DND-41 (cell line): Measurements from ENCODE around the gene SYDE2.
"Not testable (repeated sequence)": the region's sequence is repeated elsewhere in the genome, so short reads cannot be mapped to it uniquely, and the experiment has no call there.

Experiments used
- ATAC-seq: fragments of 200-7000 bp; cut with Tn5 transposase; 3 replicates; pipeline ENCODE4 v1.9.1; 2021; ENCODE audit warnings: low read depth; ENCODE audit not compliant: insufficient read depth
- DNase-seq: peaks from one replicate; pipeline ENCODE4 v3.0.0-alpha.2; 2020
- H2AFZ ChIP-seq: 2 replicates; pipeline ENCODE4 v1.6.0; 2012; ENCODE audit warnings: low read depth, low read length
- H3K27ac ChIP-seq: 2 replicates; pipeline ENCODE4 v1.5.1; 2012; ENCODE audit warnings: low read length, inconsistent platforms
- H3K27me3 ChIP-seq: fragments of 200-600 bp; sonication (generic); 2 replicates; pipeline ENCODE4 v1.6.0; 2012; ENCODE audit warnings: low read length, mild to moderate bottlenecking, inconsistent platforms; ENCODE audit not compliant: insufficient read depth, poor library complexity
- H3K36me3 ChIP-seq: 2 replicates; pipeline ENCODE4 v1.5.1; 2012; ENCODE audit warnings: low read length, inconsistent platforms; ENCODE audit not compliant: insufficient read depth
- H3K4me1 ChIP-seq: 2 replicates; pipeline ENCODE4 v1.5.1; 2012; ENCODE audit warnings: mild to moderate bottlenecking, low read length; ENCODE audit not compliant: insufficient read depth
- H3K4me2 ChIP-seq: 2 replicates; pipeline ENCODE4 v1.6.0; 2012; ENCODE audit warnings: mild to moderate bottlenecking, moderate library complexity, low read length, inconsistent platforms; ENCODE audit not compliant: insufficient read depth
- H3K4me3 ChIP-seq, 2 experiments: fragments of 200-600 bp in 1 of 2; shearing (Covaris generic) in 1 of 2; 2 replicates each; pipeline ENCODE4 v1.5.1; 2012 to 2016; ENCODE audit warnings: inconsistent platforms in 2 of 2, low read length in 2 of 2, mild to moderate bottlenecking in 2 of 2, low read depth in 1 of 2, moderate library complexity in 1 of 2
- H3K79me2 ChIP-seq: 2 replicates; pipeline ENCODE4 v1.6.0; 2012; ENCODE audit warnings: low read length, inconsistent platforms; ENCODE audit not compliant: insufficient read depth
- H3K9ac ChIP-seq: 2 replicates; pipeline ENCODE4 v1.6.0; 2012; ENCODE audit warnings: low read depth, mild to moderate bottlenecking, inconsistent platforms, low read length, moderate library complexity
- H3K9me3 ChIP-seq: 2 replicates; pipeline ENCODE4 v1.5.1; 2012; ENCODE audit warnings: low read length, moderate library complexity, mild to moderate bottlenecking, inconsistent platforms; ENCODE audit not compliant: insufficient read depth, severe bottlenecking
- H4K20me1 ChIP-seq: 2 replicates; pipeline ENCODE4 v1.6.0; 2012; ENCODE audit warnings: low read length; ENCODE audit not compliant: insufficient read depth
- EZH2 ChIP-seq: IDR thresholded peaks from 3 replicates; pipeline ENCODE4 v1.6.1; 2012; ENCODE audit warnings: borderline replicate concordance, low read depth, mild to moderate bottlenecking, moderate library complexity, low read length, inconsistent platforms; ENCODE audit not compliant: severe bottlenecking
- TF ChIP-seq, protein P1 (sequence below): IDR thresholded peaks from 2 replicates; pipeline ENCODE4 v1.5.1; 2012; ENCODE audit warnings: borderline replicate concordance, low read length, moderate library complexity, mild to moderate bottlenecking; ENCODE audit not compliant: poor library complexity, severe bottlenecking; ENCODE audit errors: extremely low read depth

Gene SYDE2

DNA sequence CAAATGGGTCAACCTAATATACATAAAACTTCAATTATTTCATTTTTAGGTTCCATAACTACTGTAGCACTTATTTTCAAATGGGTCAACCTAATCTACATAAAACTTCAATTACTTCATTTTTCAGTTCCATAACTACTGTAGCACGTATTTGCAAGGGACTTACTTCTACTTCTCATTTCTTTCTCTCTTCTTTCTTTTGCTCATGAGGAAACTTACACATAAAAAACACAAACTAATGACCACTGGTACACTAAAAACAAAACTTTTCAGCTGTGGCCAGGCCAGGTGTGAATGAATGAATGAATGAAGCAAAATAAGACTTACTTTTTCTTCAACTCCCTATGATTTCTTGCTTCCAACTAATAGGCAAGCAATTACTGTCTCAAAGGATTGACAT lies 11.7 kb downstream of the SYDE2 start:
- ATAC-seq, result no peak
- Histone ChIP-seq H3K79me2 (no peaks in the 10 kb centered on the region), H3K9ac (no peak overlapping the region), H4K20me1 (no peaks in the 10 kb centered on the region), H3K9me3 (no peaks in the 10 kb centered on the region), H3K4me3 (no peak overlapping the region), H3K36me3 (no peaks in the 10 kb centered on the region), H2AFZ (no peak overlapping the region), H3K4me2 (no peak overlapping the region), H3K4me1 (no peaks in the 10 kb centered on the region), H3K27ac (no peak overlapping the region), H3K27me3 (no peaks in the 10 kb centered on the region)
- TF ChIP-seq, protein P1, sequence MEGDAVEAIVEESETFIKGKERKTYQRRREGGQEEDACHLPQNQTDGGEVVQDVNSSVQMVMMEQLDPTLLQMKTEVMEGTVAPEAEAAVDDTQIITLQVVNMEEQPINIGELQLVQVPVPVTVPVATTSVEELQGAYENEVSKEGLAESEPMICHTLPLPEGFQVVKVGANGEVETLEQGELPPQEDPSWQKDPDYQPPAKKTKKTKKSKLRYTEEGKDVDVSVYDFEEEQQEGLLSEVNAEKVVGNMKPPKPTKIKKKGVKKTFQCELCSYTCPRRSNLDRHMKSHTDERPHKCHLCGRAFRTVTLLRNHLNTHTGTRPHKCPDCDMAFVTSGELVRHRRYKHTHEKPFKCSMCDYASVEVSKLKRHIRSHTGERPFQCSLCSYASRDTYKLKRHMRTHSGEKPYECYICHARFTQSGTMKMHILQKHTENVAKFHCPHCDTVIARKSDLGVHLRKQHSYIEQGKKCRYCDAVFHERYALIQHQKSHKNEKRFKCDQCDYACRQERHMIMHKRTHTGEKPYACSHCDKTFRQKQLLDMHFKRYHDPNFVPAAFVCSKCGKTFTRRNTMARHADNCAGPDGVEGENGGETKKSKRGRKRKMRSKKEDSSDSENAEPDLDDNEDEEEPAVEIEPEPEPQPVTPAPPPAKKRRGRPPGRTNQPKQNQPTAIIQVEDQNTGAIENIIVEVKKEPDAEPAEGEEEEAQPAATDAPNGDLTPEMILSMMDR, result no peak
- TF ChIP-seq EZH2, result no peak
- no peak for DNase-seq

DNA sequence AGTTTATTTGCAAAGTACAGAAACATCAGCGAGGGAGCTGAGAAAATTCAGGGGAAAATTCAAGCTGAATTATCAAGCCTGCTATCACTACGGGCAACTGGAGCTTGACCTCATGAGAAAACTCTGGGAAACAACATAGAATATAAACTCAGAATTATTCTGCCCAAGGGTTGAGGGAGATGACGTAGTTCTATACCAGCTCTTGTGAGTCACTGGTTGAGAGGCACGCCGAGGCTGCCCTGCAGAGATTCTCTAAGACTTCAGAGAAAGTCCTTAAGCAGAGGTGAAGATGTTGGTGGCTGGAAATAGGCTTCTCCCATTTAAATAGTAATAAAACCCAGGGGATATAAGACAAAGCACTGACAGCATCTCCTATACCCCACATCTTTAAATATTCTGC lies 12.3 kb downstream of the SYDE2 start:
- ATAC-seq, result no peak

DNA sequence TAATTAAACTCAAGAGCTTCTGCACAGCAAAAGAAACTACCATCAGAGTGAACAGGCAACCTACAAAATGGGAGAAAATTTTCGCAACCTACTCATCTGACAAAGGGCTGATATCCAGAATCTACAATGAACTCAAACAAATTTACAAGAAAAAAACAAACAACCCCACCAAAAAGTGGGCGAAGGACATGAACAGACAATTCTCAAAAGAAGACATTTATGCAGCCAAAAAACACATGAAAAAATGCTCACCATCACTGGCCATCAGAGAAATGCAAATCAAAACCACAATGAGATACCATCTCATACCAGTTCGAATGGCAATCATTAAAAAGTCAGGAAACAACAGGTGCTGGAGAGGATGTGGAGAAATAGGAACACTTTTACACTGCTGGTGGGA lies 13.8 kb downstream of the SYDE2 start:
- not testable (repeated sequence) for H2AFZ ChIP-seq, H3K79me2 ChIP-seq, ATAC-seq

More for the DNA sequence above, 12.3 kb downstream of the SYDE2 start:
- H3K79me2 ChIP-seq, result no peaks in the 10 kb centered on the region
- H3K36me3 ChIP-seq, result no peaks in the 10 kb centered on the region
- no peak overlapping the region for H3K9ac ChIP-seq
- TF ChIP-seq EZH2, result no peak
- TF ChIP-seq, protein P1, result no peak
- H3K4me3 ChIP-seq, result no peak overlapping the region
- H3K9me3 ChIP-seq, result no peaks in the 10 kb centered on the region
- H2AFZ ChIP-seq, result no peak overlapping the region
- H3K4me2 ChIP-seq, result no peak overlapping the region
- no peak for DNase-seq
- no peaks in the 10 kb centered on the region for H4K20me1 ChIP-seq
- no peak overlapping the region for H3K27ac ChIP-seq
- H3K27me3 ChIP-seq, result no peaks in the 10 kb centered on the region
- no peaks in the 10 kb centered on the region for H3K4me1 ChIP-seq

DNA sequence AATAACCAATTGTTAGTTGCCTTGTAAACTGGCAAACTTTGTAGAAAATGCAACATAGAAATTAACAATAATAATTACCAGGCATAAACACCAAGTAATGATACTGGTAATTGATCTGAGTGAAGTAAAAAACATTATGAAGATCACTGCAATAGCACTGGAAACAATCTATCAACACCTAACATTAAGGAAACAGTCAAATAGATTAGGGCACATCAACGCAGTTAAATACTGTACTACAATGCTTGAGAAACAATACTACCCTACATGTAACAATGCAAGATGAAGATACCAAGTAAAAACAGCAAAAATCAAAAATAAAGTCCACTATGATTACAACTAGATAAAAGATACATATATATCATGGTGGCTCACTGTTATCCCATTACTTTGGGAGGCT lies 16.6 kb downstream of the SYDE2 start:
- H4K20me1 ChIP-seq, result no peaks in the 10 kb centered on the region
- H3K4me1 ChIP-seq, result peaks cover 11% of the 10 kb centered on the region
- no peaks in the 10 kb centered on the region for H3K79me2 ChIP-seq
- no peak for ATAC-seq
- H3K4me2 ChIP-seq, result no peak overlapping the region
- no peak overlapping the region for H3K4me3 ChIP-seq
- TF ChIP-seq, protein P1, result no peak
- TF ChIP-seq EZH2, result no peak
- H3K27ac ChIP-seq, result no peak overlapping the region
- no peaks in the 10 kb centered on the region for H3K27me3 ChIP-seq
- H2AFZ ChIP-seq, result no peak overlapping the region
- H3K9me3 ChIP-seq, result no peaks in the 10 kb centered on the region
- no peak overlapping the region for H3K9ac ChIP-seq
- no peak for DNase-seq
- no peaks in the 10 kb centered on the region for H3K36me3 ChIP-seq

More for the DNA sequence above, 13.8 kb downstream of the SYDE2 start:
- not testable (repeated sequence) for H3K4me1 ChIP-seq, H3K27me3 ChIP-seq, H4K20me1 ChIP-seq, H3K4me3 ChIP-seq, H3K9ac ChIP-seq, H3K36me3 ChIP-seq, H3K9me3 ChIP-seq, DNase-seq, H3K27ac ChIP-seq, H3K4me2 ChIP-seq
